Measurements from ENCODE around the gene ZDHHC12.

The ZDHHC12 gene

GRCh38 chr9:128684325-128685199 lies 39.4 kb downstream of the ZDHHC12 start:
- DNase-seq = no peak

- DNase-seq = no peak
Measured at GRCh38 chr9:128684065-128684324, 39.9 kb downstream of the ZDHHC12 start.

- DNase-seq = no peak
Measured at GRCh38 chr9:128683340-128684064, 40.4 kb downstream of the ZDHHC12 start.

GRCh38 chr9:128677794-128678193 lies 46.1 kb downstream of the ZDHHC12 start:
- no peak for DNase-seq

- no peak for DNase-seq
Measured at GRCh38 chr9:128675382-128675781, 48.5 kb downstream of the ZDHHC12 start.
